Neural cell (in vitro differentiated cells): ENCODE data around the gene GRIK2. TPM values are rescaled to one million over a fixed set of nuclear protein-coding genes. Genes with fewer than 3 reads are reported as not detected.

ENCODE experiments used
- H2AFZ ChIP-seq: fragments of 200-600, 300-800 bp; sonication (generic), shearing (Covaris generic); 2 replicates; pipeline ENCODE4 v1.6.0; 2014; ENCODE audit warnings: low read depth, mild to moderate bottlenecking, antibody characterized with exemption, low read length, moderate library complexity
- H3F3A ChIP-seq: fragments of 200-600 bp; shearing (Covaris generic); 2 replicates; pipeline ENCODE4 v1.6.1; 2016; ENCODE audit warnings: mild to moderate bottlenecking, moderate library complexity, mixed read lengths, antibody characterized with exemption, low read length; ENCODE audit not compliant: insufficient read depth, poor library complexity, severe bottlenecking
- H3K27ac ChIP-seq: fragments of 200-600, 300-800 bp; sonication (generic), shearing (Covaris generic); 2 replicates; pipeline ENCODE4 v1.5.1; 2014; ENCODE audit warnings: mild to moderate bottlenecking, low read length, moderate library complexity
- H3K27me3 ChIP-seq: fragments of 300-800, 200-600 bp; sonication (generic), shearing (Covaris generic); 2 replicates; pipeline ENCODE4 v1.6.0; 2014; ENCODE audit warnings: mild to moderate bottlenecking, low read depth, low read length, moderate library complexity; ENCODE audit not compliant: insufficient read depth
- H3K36me3 ChIP-seq: fragments of 300-800, 200-600 bp; sonication (generic), shearing (Covaris generic); 2 replicates; pipeline ENCODE4 v1.5.1; 2014; ENCODE audit warnings: mild to moderate bottlenecking, antibody characterized with exemption, low read length, moderate library complexity; ENCODE audit not compliant: insufficient read depth
- H3K4me2 ChIP-seq: fragments of 300-800, 200-600 bp; sonication (generic), shearing (Covaris generic); 2 replicates; pipeline ENCODE4 v1.6.0; 2014; ENCODE audit warnings: mild to moderate bottlenecking, low read length
- H3K4me3 ChIP-seq: fragments of 300-800, 200-600 bp; sonication (generic), shearing (Covaris generic); 2 replicates; pipeline ENCODE4 v1.5.1; 2014; ENCODE audit warnings: mild to moderate bottlenecking, low read length, moderate library complexity
- H3K79me2 ChIP-seq: fragments of 200-600 bp; shearing (Covaris generic); replicated peaks from 2 replicates; pipeline ENCODE4 v1.6.0; 2014; ENCODE audit warnings: mild to moderate bottlenecking, low read length, moderate library complexity; ENCODE audit not compliant: insufficient read depth
- H3K9ac ChIP-seq: fragments of 300-800, 200-600 bp; sonication (generic), shearing (Covaris generic); 2 replicates; pipeline ENCODE4 v1.6.1; 2016; ENCODE audit warnings: mild to moderate bottlenecking, low read length, mixed read lengths
- H3K9me2 ChIP-seq: fragments of 200-600 bp; shearing (Covaris generic); 2 replicates; pipeline ENCODE4 v1.6.1; 2016; ENCODE audit warnings: mild to moderate bottlenecking, low read length, mixed read lengths; ENCODE audit not compliant: insufficient read depth
- H3K9me3 ChIP-seq: fragments of 200-600, 300-800 bp; sonication (generic), shearing (Covaris generic); 2 replicates; pipeline ENCODE4 v1.6.1; 2016; ENCODE audit warnings: mild to moderate bottlenecking, mixed run types, low read length, moderate library complexity, mixed read lengths
- H4K20me1 ChIP-seq: fragments of 200-600 bp; shearing (Covaris generic); 2 replicates; pipeline ENCODE4 v1.6.1; 2016; ENCODE audit warnings: mild to moderate bottlenecking, mixed run types; ENCODE audit not compliant: insufficient read depth
- EP300 ChIP-seq: fragments of 450-650 bp; conservative IDR thresholded peaks from 2 replicates; pipeline ENCODE4 v1.6.1; 2014; ENCODE audit warnings: antibody characterized with exemption, mild to moderate bottlenecking, moderate library complexity; ENCODE audit not compliant: poor library complexity, severe bottlenecking
- EZH2 ChIP-seq: fragments of 200-600, 300-800 bp; shearing (Covaris generic), sonication (generic); IDR thresholded peaks from 2 replicates; pipeline ENCODE4 v1.6.1; 2014; ENCODE audit warnings: antibody characterized with exemption, low read length, borderline replicate concordance, mild to moderate bottlenecking; ENCODE audit not compliant: insufficient read depth, poor library complexity, severe bottlenecking
- MXI1 ChIP-seq: fragments of 450-650 bp; conservative IDR thresholded peaks from 2 replicates; pipeline ENCODE4 v1.6.1; 2014; ENCODE audit warnings: antibody characterized with exemption, mild to moderate bottlenecking; ENCODE audit not compliant: poor library complexity, severe bottlenecking
- POLR2AphosphoS5 ChIP-seq: IDR thresholded peaks from 2 replicates; pipeline ENCODE4 v1.6.1; 2012
- RAD21 ChIP-seq: fragments of 450-650 bp; conservative IDR thresholded peaks from 2 replicates; pipeline ENCODE4 v1.6.1; 2014; ENCODE audit warnings: antibody characterized with exemption, mild to moderate bottlenecking, moderate library complexity
- SMC3 ChIP-seq: fragments of 450-650 bp; conservative IDR thresholded peaks from 2 replicates; pipeline ENCODE4 v1.6.1; 2014; ENCODE audit warnings: antibody characterized with exemption, mild to moderate bottlenecking, moderate library complexity; ENCODE audit not compliant: poor library complexity
- TAF1 ChIP-seq: IDR thresholded peaks from 2 replicates; pipeline ENCODE4 v1.6.1; 2012; ENCODE audit warnings: low read depth
- polyA plus RNA-seq: library from polyadenylated mRNA; depleted of rRNA; stranded (reverse); fragments of >200 nt; gene quantifications from 2 replicates; pipeline ENCODE4 v1.2.3, GENCODE V29; 2014
- TF ChIP-seq, protein P1 (sequence below): IDR thresholded peaks from 2 replicates; pipeline ENCODE4 v1.6.1; 2012; ENCODE audit warnings: borderline replicate concordance
- TF ChIP-seq, protein P2 (sequence below): fragments of 450-650 bp; IDR thresholded peaks from 2 replicates; pipeline ENCODE4 v1.5.1; 2014; ENCODE audit warnings: antibody characterized with exemption, mild to moderate bottlenecking, moderate library complexity; ENCODE audit not compliant: poor library complexity, severe bottlenecking

GRIK2 gene
- polyA plus RNA-seq, 1 donor from 2014 or later = 106 TPM

DNA sequence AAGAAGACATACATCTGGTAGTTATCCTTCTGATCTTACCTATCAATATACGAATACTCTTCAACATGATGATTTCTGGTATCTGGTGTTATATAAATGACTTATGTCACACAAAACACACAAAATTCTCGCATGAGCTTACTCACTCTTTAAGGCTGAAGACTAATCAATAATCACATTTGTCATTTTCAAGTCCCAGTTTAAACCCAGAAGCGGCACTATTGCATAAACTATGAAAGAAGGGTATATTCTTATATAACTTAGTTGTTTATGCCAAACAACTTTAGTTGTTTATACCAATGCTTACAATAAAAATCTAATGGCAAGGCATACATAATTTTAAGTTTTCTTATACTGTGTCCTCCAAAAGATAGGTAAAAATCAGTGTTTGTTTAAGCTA is 293.1 kb downstream of the GRIK2 start:
- H3K4me2 ChIP-seq = no peak overlapping the region
- TF ChIP-seq POLR2AphosphoS5 (no peak), EZH2 (no peak), EP300 (no peak), SMC3 (no peak), MXI1 (no peak), TAF1 (no peak), RAD21 (no peak)
- TF ChIP-seq, protein P1, sequence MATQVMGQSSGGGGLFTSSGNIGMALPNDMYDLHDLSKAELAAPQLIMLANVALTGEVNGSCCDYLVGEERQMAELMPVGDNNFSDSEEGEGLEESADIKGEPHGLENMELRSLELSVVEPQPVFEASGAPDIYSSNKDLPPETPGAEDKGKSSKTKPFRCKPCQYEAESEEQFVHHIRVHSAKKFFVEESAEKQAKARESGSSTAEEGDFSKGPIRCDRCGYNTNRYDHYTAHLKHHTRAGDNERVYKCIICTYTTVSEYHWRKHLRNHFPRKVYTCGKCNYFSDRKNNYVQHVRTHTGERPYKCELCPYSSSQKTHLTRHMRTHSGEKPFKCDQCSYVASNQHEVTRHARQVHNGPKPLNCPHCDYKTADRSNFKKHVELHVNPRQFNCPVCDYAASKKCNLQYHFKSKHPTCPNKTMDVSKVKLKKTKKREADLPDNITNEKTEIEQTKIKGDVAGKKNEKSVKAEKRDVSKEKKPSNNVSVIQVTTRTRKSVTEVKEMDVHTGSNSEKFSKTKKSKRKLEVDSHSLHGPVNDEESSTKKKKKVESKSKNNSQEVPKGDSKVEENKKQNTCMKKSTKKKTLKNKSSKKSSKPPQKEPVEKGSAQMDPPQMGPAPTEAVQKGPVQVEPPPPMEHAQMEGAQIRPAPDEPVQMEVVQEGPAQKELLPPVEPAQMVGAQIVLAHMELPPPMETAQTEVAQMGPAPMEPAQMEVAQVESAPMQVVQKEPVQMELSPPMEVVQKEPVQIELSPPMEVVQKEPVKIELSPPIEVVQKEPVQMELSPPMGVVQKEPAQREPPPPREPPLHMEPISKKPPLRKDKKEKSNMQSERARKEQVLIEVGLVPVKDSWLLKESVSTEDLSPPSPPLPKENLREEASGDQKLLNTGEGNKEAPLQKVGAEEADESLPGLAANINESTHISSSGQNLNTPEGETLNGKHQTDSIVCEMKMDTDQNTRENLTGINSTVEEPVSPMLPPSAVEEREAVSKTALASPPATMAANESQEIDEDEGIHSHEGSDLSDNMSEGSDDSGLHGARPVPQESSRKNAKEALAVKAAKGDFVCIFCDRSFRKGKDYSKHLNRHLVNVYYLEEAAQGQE = no peak
- TF ChIP-seq, protein P2, sequence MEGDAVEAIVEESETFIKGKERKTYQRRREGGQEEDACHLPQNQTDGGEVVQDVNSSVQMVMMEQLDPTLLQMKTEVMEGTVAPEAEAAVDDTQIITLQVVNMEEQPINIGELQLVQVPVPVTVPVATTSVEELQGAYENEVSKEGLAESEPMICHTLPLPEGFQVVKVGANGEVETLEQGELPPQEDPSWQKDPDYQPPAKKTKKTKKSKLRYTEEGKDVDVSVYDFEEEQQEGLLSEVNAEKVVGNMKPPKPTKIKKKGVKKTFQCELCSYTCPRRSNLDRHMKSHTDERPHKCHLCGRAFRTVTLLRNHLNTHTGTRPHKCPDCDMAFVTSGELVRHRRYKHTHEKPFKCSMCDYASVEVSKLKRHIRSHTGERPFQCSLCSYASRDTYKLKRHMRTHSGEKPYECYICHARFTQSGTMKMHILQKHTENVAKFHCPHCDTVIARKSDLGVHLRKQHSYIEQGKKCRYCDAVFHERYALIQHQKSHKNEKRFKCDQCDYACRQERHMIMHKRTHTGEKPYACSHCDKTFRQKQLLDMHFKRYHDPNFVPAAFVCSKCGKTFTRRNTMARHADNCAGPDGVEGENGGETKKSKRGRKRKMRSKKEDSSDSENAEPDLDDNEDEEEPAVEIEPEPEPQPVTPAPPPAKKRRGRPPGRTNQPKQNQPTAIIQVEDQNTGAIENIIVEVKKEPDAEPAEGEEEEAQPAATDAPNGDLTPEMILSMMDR = no peak

GRCh38 chr6:101689156-101689555 is 295.6 kb downstream of the GRIK2 start:
- Histone ChIP-seq H3K9me3 (no peaks in the 10 kb centered on the region), H3K9me2 (no peaks in the 10 kb centered on the region), H3K4me2 (no peak overlapping the region), H3K79me2 (no peaks in the 10 kb centered on the region), H4K20me1 (no peaks in the 10 kb centered on the region), H3K36me3 (no peaks in the 10 kb centered on the region), H3K4me3 (no peak overlapping the region), H3K9ac (no peak overlapping the region), H2AFZ (no peak overlapping the region), H3K27me3 (no peaks in the 10 kb centered on the region), H3K27ac (no peak overlapping the region), H3F3A (no peaks in the 10 kb centered on the region)
- TF ChIP-seq, protein P2 = no peak
- TF ChIP-seq POLR2AphosphoS5 (no peak), TAF1 (no peak), MXI1 (no peak), EP300 (no peak), SMC3 (no peak), EZH2 (no peak), RAD21 (no peak)
- TF ChIP-seq, protein P1 = no peak

More for the DNA sequence above, 293.1 kb downstream of the GRIK2 start:
- Histone ChIP-seq H3K36me3 (no peaks in the 10 kb centered on the region), H4K20me1 (no peaks in the 10 kb centered on the region), H3K9ac (no peak overlapping the region), H3K79me2 (no peaks in the 10 kb centered on the region), H3K4me3 (no peak overlapping the region), H3K27me3 (no peaks in the 10 kb centered on the region), H2AFZ (no peak overlapping the region), H3K9me2 (no peaks in the 10 kb centered on the region), H3K9me3 (no peaks in the 10 kb centered on the region), H3K27ac (no peak overlapping the region), H3F3A (no peaks in the 10 kb centered on the region)
